ENCODE results near the gene ASIC3. TPM values are rescaled to one million over a fixed set of nuclear protein-coding genes. Genes with fewer than 3 reads are reported as not detected.

The ASIC3 gene
- polyA plus RNA-seq, 3 donors = 2.0 TPM; not detected in 2

DNA sequence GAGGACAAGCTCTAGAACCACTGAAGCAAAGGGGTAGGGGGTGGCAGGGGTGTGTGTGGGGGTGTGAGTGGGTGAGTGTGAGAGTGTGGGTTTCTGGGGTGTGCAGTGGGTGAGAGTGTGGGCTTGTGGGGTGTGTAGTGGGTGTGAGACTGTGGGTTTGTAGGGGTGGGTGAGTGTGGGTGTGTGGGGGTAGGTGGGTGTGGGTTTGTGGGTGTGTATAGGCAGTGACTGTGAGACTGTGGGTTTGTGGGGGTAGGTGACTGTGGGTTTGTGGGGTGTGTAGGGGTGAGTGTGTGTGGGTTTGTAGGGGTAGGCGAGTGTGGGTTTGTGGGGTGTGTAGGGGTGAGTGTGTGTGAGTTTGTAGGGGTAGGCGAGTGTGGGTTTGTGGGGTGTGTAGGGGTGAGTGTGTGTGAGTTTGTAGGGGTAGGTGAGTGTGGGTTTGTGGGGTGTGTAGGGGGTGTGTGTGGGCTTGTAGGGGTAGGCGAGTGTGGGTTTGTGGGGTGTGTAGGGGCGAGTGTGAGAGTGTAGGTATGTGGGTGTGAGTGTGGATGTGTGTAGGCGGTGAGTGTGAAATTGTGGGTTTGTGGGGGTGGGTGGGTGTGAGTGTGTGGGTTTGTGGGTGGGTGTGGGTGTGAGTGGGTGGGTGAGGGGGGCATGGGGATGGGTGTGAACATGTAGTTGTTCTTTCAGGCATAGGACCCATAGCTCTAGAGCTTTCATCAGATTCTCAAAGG, 48.7 kb upstream of the ASIC3 start:
- H3K4me1 Mint-ChIP-seq = peaks cover 23% of the 10 kb centered on the region
- H3K9me3 Mint-ChIP-seq = peaks cover 0 to 2% (median 0%) of the 10 kb centered on the region in 7 donors
- no peak overlapping the region for H3K9ac ChIP-seq (ENCODE audit: insufficient read depth, low read length, poor library complexity, severe bottlenecking)
- H3K27ac Mint-ChIP-seq = no peak overlapping the region
- H3K36me3 Mint-ChIP-seq = no peaks in the 10 kb centered on the region
- peaks cover 0 to 10% of the 10 kb centered on the region in 2 donors for H3K27me3 ChIP-seq (ENCODE audit: control insufficient read depth in 2 of 2, insufficient read depth in 2 of 2, low read length in 2 of 2)
- H3K36me3 ChIP-seq (replicated peaks in 1 of 2; ENCODE audit: control insufficient read depth in 1 of 2, insufficient read depth in 2 of 2, low read length in 2 of 2) = no peaks in the 10 kb centered on the region
- no peak for DNase-seq
- H2AFZ ChIP-seq (ENCODE audit: insufficient read depth, low read depth, low read length, poor library complexity, severe bottlenecking) = no peak overlapping the region
- H3K4me3 ChIP-seq (replicated peaks in 1 of 3; ENCODE audit: low read depth in 2 of 3, low read length in 3 of 3) = no peak overlapping the region
- H3K79me2 ChIP-seq (ENCODE audit: insufficient read depth, low read length) = no peaks in the 10 kb centered on the region
- H3K27ac ChIP-seq (ENCODE audit: low read depth in 1 of 2, low read length in 2 of 2) = no peak overlapping the region
- intact Hi-C loops (cut with micrococcal nuclease) = no loop called here
- H3K9me3 ChIP-seq (replicated peaks in 1 of 2; ENCODE audit: control insufficient read depth in 1 of 2, insufficient read depth in 1 of 2, low read length in 2 of 2) = no peaks in the 10 kb centered on the region
- H4K20me1 ChIP-seq (ENCODE audit: insufficient read depth, low read length) = no peaks in the 10 kb centered on the region
- H3K27me3 Mint-ChIP-seq (ENCODE audit: low read depth in 3 of 3) = peaks cover 19 to 44% (median 25%) of the 10 kb centered on the region in 3 donors
- TF ChIP-seq CTCF (IDR thresholded peaks at IDR 0.05) = no peak
- no peak overlapping the region for H3K4me2 ChIP-seq (replicated peaks; ENCODE audit: extremely low read depth, low read length, poor library complexity, severe bottlenecking)
- peaks cover 14 to 19% of the 10 kb centered on the region in 2 donors for H3K4me1 ChIP-seq (ENCODE audit: control insufficient read depth in 1 of 2, insufficient read depth in 2 of 2, low read length in 2 of 2)
- H3K4me3 Mint-ChIP-seq = no peak overlapping the region
- 100% methylated on average over 3 of the region's 5 CpGs for WGBS (ENCODE audit: insufficient coverage)

- H3K27me3 ChIP-seq (ENCODE audit: control insufficient read depth in 2 of 2, insufficient read depth in 2 of 2, low read length in 2 of 2) = peaks cover 0 to 10% of the 10 kb centered on the region in 2 donors
- H3K27me3 Mint-ChIP-seq (ENCODE audit: low read depth in 3 of 3) = peaks cover 20 to 47% (median 28%) of the 10 kb centered on the region in 3 donors
- no peak for DNase-seq
Observed at GRCh38 chr7:151000897-151001495, 47.3 kb upstream of the ASIC3 start.

More at GRCh38 chr7:151000897-151001495, 47.3 kb upstream of the ASIC3 start:
- TF ChIP-seq CTCF (IDR thresholded peaks at IDR 0.05) = no peak
- H3K4me1 ChIP-seq (ENCODE audit: control insufficient read depth in 1 of 2, insufficient read depth in 2 of 2, low read length in 2 of 2) = peaks cover 9 to 13% of the 10 kb centered on the region in 2 donors
- no peaks in the 10 kb centered on the region for H4K20me1 ChIP-seq (ENCODE audit: insufficient read depth, low read length)
- H3K27ac Mint-ChIP-seq = no peak overlapping the region
- H3K36me3 ChIP-seq (replicated peaks in 1 of 2; ENCODE audit: control insufficient read depth in 1 of 2, insufficient read depth in 2 of 2, low read length in 2 of 2) = no peaks in the 10 kb centered on the region
- H3K9me3 ChIP-seq (replicated peaks in 1 of 2; ENCODE audit: control insufficient read depth in 1 of 2, insufficient read depth in 1 of 2, low read length in 2 of 2) = no peaks in the 10 kb centered on the region
- no peak overlapping the region for H3K4me3 Mint-ChIP-seq
- no peaks in the 10 kb centered on the region for H3K79me2 ChIP-seq (ENCODE audit: insufficient read depth, low read length)
- peaks cover 17% of the 10 kb centered on the region for H3K4me1 Mint-ChIP-seq
- H3K27ac ChIP-seq (ENCODE audit: low read depth in 1 of 2, low read length in 2 of 2) = no peak overlapping the region
- intact Hi-C loops (cut with micrococcal nuclease) = no loop called here
- H3K4me2 ChIP-seq (replicated peaks; ENCODE audit: extremely low read depth, low read length, poor library complexity, severe bottlenecking) = no peak overlapping the region
- H3K36me3 Mint-ChIP-seq = no peaks in the 10 kb centered on the region
- WGBS (ENCODE audit: insufficient coverage) = 69% methylated on average over 9 of the region's 13 CpGs
- no peak overlapping the region for H3K4me3 ChIP-seq (replicated peaks in 1 of 3; ENCODE audit: low read depth in 2 of 3, low read length in 3 of 3)
- H2AFZ ChIP-seq (ENCODE audit: insufficient read depth, low read depth, low read length, poor library complexity, severe bottlenecking) = no peak overlapping the region
- peaks cover 0 to 2% (median 0%) of the 10 kb centered on the region in 7 donors for H3K9me3 Mint-ChIP-seq
- H3K9ac ChIP-seq (ENCODE audit: insufficient read depth, low read length, poor library complexity, severe bottlenecking) = no peak overlapping the region
